Epithelial cell of esophagus (primary cell): Measurements from ENCODE around the gene MAN2A1.
"Not testable (repeated sequence)": the region's sequence is repeated elsewhere in the genome, so short reads cannot be mapped to it uniquely, and the experiment has no call there.

Source experiments
- DNase-seq: peaks from one replicate; pipeline ENCODE4 v3.0.0; 2010; ENCODE audit warnings: low read depth
- H3K4me3 ChIP-seq: 2 replicates; pipeline ENCODE4 v1.5.1; 2011; ENCODE audit warnings: mild to moderate bottlenecking, low read length, control low read depth
- CTCF ChIP-seq: IDR thresholded peaks from 2 replicates; pipeline ENCODE4 v1.5.1; 2011; ENCODE audit warnings: low read depth, mild to moderate bottlenecking, low read length, control low read depth, inconsistent platforms; ENCODE audit not compliant: insufficient read depth; ENCODE audit errors: missing control alignments

Gene MAN2A1

GRCh38 chr5:109825450-109825849 is 135.7 kb downstream of the MAN2A1 start:
- no peak for TF ChIP-seq CTCF
- H3K4me3 ChIP-seq = no peak overlapping the region
- peak; percentile 50 for DNase-seq

- DNase-seq = peak; percentile 92
- no peak for TF ChIP-seq CTCF
Measured at GRCh38 chr5:109826426-109826825, 136.7 kb downstream of the MAN2A1 start.

GRCh38 chr5:109829331-109829730 is 139.6 kb downstream of the MAN2A1 start:
- no peak overlapping the region for H3K4me3 ChIP-seq
- no peak for DNase-seq
- no peak for TF ChIP-seq CTCF

More at GRCh38 chr5:109826426-109826825, 136.7 kb downstream of the MAN2A1 start:
- H3K4me3 ChIP-seq = no peak overlapping the region

GRCh38 chr5:109830955-109831502 is 141.3 kb downstream of the MAN2A1 start:
- TF ChIP-seq CTCF = no peak
- no peak overlapping the region for H3K4me3 ChIP-seq
- DNase-seq = no peak

GRCh38 chr5:109832207-109833188 is 142.8 kb downstream of the MAN2A1 start:
- not testable (repeated sequence) for H3K4me3 ChIP-seq

GRCh38 chr5:109833946-109834345 is 144.2 kb downstream of the MAN2A1 start:
- no peak for TF ChIP-seq CTCF

More at GRCh38 chr5:109832207-109833188, 142.8 kb downstream of the MAN2A1 start:
- not testable (repeated sequence) for DNase-seq

GRCh38 chr5:109836280-109836679 is 146.6 kb downstream of the MAN2A1 start:
- no peak for DNase-seq
- no peak overlapping the region for H3K4me3 ChIP-seq
- no peak for TF ChIP-seq CTCF

More at GRCh38 chr5:109833946-109834345, 144.2 kb downstream of the MAN2A1 start:
- H3K4me3 ChIP-seq = no peak overlapping the region
- no peak for DNase-seq
